GM21526 (cell line): ENCODE data around the gene GREB1.

Experiments
- ATAC-seq: cut with Tn5 transposase; IDR thresholded peaks from one replicate; pipeline ENCODE4 v1.9.1; 2021; ENCODE audit warnings: moderate library complexity; ENCODE audit not compliant: unreplicated experiment, low FRiP score

Gene GREB1

GRCh38 chr2:11534746-11535484 is 1.1 kb downstream of the GREB1 start:
- no peak for ATAC-seq

DNA sequence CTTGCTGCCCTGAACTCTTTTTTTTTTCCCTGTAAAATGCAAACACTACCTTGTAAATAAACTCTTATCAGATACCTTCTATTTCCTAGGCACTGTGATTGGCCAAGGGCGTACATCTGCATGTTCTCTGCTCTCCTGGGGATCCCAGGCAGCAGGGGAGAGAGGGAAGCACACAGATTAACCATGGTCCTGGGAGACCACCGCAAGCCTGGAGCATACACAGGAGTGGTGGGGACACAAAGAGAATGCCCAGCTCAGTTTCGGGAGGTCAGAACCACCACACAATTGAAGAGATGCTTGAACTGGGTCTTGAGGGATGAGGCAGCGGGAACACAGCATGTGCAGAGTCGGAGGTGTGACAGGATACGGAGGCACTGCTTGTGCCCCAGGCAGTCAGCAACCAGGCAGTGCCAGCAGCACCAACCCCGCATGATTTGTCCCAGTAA is 2.1 kb downstream of the GREB1 start:
- no peak for ATAC-seq

- ATAC-seq = no peak
These were observed 4.1 kb downstream of the GREB1 start for GRCh38 chr2:11537951-11538350.

GRCh38 chr2:11539317-11540147 is 5.7 kb downstream of the GREB1 start:
- no peak for ATAC-seq

GRCh38 chr2:11540148-11540995 is 6.5 kb downstream of the GREB1 start:
- no peak for ATAC-seq

DNA sequence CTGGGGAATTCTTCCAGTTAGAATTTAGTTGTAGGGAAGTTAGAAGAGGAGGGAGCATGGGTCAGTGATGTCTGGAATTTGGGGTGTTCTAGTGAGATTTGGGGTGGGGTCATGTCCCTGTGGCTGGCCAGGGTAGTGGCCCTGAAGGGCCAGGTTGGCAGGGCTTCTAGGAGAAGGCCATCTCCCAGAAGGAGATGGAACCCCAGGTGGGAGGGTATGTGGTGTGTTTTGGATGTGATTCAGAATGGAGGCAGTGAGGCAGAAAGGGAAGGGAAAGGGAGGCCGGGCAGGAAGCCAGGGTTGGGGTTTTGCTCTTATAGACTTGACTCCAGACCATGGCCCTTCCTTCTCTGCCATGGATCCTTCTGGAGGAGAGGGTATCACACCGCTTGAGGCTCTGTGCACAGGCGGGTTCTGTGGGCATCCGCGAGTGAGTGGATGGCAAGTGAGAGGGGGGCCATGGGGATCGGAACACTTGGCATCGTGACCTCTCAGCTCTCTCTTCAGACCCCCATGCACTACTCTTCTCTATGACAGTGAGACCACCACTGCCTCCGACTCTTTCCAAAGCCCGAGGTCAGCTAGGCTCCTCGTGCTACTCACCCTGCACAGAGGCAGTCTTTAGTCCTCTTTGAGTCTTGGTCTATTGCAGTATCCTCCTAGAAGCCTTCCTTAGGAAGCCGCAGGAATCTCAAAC is 7.3 kb downstream of the GREB1 start:
- ATAC-seq = no peak

DNA sequence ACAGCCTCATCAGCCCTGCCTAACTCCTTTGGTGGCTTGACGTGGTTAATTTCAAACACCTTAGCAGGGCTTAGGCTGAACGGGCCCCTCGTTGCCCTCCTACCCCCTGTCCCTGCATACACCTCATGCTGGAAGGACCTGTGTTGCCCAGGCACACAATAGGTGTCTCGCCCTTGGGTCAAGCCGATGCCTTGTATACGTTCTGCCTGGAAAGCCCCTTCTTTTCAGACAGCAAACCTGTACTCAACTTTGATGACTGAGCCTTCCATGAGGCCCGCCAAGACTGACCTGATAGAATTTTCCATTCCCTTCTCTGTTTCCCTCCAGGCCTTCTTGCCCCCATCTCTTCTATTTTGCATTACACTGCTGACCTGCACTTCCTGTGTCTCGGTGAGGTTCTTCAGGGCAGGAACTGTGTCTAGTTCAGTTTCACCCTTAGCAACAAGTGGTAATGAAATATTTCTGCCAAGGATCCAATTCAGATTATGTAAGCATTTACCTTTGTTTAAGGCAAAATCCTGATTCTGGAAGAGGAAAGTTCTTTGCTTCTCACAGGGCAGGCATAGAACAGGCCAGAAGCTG is 7.9 kb downstream of the GREB1 start:
- no peak for ATAC-seq

DNA sequence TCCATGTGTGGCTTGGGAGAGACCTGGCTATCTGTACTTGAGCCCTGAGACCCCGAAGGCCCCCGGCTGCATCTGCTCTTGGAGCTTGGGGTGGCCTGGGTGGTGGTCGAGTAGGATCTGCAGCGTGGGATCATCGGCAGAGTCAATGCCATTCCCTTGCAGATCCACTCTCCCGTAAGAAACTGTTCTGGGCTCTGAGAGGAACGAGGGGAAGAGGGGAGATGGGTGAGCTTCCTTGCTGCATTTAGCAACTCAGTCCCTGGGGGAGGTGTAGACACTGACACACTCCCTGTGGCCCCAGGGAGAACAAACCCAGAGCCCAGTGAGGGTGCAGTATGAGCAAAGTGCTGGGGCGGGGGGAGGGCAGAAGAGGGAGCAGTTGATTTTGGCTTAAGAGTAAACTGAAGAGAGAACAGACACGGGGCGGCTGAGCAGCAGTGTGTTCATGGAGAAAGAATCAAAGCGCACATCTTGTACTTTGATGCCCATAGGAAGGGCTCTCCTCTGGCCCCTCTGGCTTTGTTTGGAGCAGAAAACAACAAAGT is 8.5 kb downstream of the GREB1 start:
- ATAC-seq = no peak

DNA sequence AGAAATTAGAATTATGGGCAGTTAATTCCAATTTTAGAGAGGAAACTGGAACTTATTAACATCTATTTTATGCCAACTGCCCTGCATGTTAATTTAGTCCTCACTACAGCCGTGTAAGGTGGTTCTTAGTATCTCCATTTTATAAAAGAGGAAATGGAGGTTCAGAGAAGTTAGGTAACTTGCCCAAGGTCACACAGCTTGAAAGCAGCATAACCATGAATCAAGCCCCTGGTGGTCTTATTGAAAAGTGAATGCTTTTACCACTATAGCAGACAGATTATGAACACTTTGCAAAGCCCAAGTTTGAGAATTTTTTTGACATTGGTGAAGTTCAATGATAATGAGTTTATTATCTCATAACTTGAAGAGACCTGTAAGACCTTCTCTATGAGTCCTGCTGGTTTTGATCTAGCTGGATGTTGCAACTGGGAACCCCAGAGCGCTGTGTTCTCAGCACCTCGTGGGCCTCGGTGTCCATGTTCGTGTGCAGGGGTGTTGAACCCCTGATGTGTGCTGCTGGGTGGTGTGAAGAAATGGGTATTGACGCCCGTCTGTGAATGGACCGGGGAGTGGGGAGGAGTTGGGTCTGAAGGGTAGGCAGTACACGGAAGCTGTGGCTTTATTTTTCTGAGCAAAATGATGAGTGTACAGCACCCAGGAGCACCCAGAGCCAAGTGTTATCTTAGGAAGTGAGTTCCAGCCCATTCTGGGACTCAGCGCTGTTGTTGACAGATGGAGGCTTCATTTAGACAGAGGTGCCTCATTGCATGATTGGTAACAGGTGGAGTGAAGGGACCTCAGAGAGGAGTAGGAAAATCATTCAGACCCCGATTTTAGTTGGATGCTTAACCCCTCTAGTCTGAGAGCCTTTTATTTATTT is 9.7 kb downstream of the GREB1 start:
- ATAC-seq = no peak

GRCh38 chr2:11546072-11546471 is 12.2 kb downstream of the GREB1 start:
- no peak for ATAC-seq

- no peak for ATAC-seq
These were observed 14.2 kb downstream of the GREB1 start for GRCh38 chr2:11547912-11548497.

- ATAC-seq = no peak
These were observed 16.5 kb downstream of the GREB1 start for GRCh38 chr2:11550302-11550701.

- ATAC-seq = no peak
These were observed 17.2 kb downstream of the GREB1 start for GRCh38 chr2:11550901-11551568.

DNA sequence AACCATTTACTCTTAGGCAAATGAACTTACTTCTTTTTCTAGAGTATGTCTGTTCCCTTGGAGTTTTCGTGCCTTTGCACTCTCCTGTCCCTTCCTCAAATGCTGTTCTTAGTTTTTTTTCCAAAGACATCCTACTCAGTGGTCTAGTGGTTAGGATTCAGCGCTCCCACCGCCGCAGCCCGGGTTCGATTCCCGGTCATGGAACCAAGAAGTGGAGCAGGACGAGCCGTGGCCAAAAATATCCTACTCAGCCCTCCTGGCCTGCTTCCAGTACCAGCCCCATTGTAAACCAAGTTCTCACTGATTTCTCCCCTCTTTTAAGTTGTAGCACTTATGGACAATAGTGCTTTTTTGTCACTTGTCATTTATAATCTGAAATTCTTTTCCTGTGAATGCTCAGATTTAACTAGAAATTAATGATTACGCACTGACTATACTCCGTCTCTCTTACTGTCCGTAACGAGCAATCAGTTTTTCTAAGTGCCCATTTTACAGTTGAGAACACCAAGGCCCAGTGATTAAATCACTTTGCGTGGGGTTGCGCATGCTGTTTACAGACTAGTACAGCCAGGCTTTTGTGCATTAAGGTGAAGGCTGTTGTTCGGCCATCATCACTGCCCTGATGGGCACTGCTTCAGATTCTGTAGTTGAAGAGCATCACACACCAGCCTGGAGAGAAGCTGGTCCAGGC is 17.9 kb downstream of the GREB1 start:
- ATAC-seq = no peak

DNA sequence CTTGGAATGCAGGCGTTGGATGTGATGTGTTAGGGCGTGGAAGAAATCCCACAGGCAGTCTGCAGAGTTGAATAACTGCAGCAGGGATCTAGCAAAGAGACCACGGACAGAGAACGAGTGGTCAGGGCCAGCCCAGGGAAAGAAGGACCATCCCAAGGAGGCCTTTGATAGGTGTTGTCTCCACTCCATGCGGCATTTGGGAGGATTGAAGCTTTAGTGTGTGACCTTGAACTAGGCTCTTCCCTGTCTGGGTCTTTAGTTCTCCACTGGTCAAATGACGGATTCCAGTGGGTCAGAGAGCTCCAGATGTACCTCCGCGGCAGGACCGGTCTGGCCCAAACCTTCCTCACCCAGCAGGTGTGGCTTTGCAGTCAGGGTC is 18.4 kb downstream of the GREB1 start:
- ATAC-seq = no peak

- ATAC-seq = no peak
These were observed 20.0 kb downstream of the GREB1 start for GRCh38 chr2:11553661-11554398.

GRCh38 chr2:11554399-11554716 is 20.5 kb downstream of the GREB1 start:
- ATAC-seq = no peak
